Measurements from ENCODE around the gene LRRC49. TPM values are rescaled to one million over a fixed set of nuclear protein-coding genes. Genes with fewer than 3 reads are reported as not detected.

Gene LRRC49
- total and polyA plus RNA-seq, 2 of the 4 experiments (the other 2 are of a cell fraction): 8.6 to 16.8 TPM

- TF ChIP-seq ELK1 (IDR thresholded peaks at IDR 0.05; ENCODE audit: borderline replicate concordance, low read depth, low read length): no peak
- TF ChIP-seq SMC3 (IDR thresholded peaks at IDR 0.05; ENCODE audit: low read depth, low read length): no peak
- TF ChIP-seq RCOR1 (IDR thresholded peaks at IDR 0.05; ENCODE audit: insufficient replicate concordance, low read length): no peak
- no peak for TF ChIP-seq FOS (IDR thresholded peaks at IDR 0.05; ENCODE audit: low read depth, low read length)
- TF ChIP-seq CEBPB (IDR thresholded peaks at IDR 0.05; ENCODE audit: low read depth, low read length): no peak
- no peak for TF ChIP-seq NFE2L2 (IDR thresholded peaks at IDR 0.05; ENCODE audit: low read depth, low read length)
- no peak for TF ChIP-seq RAD21 (IDR thresholded peaks at IDR 0.05; ENCODE audit: low read length)
- TF ChIP-seq, protein P1, sequence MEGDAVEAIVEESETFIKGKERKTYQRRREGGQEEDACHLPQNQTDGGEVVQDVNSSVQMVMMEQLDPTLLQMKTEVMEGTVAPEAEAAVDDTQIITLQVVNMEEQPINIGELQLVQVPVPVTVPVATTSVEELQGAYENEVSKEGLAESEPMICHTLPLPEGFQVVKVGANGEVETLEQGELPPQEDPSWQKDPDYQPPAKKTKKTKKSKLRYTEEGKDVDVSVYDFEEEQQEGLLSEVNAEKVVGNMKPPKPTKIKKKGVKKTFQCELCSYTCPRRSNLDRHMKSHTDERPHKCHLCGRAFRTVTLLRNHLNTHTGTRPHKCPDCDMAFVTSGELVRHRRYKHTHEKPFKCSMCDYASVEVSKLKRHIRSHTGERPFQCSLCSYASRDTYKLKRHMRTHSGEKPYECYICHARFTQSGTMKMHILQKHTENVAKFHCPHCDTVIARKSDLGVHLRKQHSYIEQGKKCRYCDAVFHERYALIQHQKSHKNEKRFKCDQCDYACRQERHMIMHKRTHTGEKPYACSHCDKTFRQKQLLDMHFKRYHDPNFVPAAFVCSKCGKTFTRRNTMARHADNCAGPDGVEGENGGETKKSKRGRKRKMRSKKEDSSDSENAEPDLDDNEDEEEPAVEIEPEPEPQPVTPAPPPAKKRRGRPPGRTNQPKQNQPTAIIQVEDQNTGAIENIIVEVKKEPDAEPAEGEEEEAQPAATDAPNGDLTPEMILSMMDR (conservative IDR thresholded peaks at IDR 0.05; ENCODE audit: low read depth, low read length): no peak
- TF ChIP-seq POLR2A (IDR thresholded peaks at IDR 0.05; ENCODE audit: low read depth, low read length): no peak
- TF ChIP-seq CHD1 (IDR thresholded peaks at IDR 0.05; ENCODE audit: low read depth, low read length): no peak
- TF ChIP-seq MAZ (IDR thresholded peaks at IDR 0.05; ENCODE audit: borderline replicate concordance, low read depth, low read length): no peak
- no peak for TF ChIP-seq BHLHE40 (IDR thresholded peaks at IDR 0.05; ENCODE audit: low read depth, low read length)
- TF ChIP-seq, protein P2, sequence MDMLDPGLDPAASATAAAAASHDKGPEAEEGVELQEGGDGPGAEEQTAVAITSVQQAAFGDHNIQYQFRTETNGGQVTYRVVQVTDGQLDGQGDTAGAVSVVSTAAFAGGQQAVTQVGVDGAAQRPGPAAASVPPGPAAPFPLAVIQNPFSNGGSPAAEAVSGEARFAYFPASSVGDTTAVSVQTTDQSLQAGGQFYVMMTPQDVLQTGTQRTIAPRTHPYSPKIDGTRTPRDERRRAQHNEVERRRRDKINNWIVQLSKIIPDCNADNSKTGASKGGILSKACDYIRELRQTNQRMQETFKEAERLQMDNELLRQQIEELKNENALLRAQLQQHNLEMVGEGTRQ (IDR thresholded peaks at IDR 0.05; ENCODE audit: low read depth, low read length): no peak
- no peak for TF ChIP-seq MAFK (IDR thresholded peaks at IDR 0.05; ENCODE audit: low read depth, low read length)
- no peak for TF ChIP-seq RFX5 (IDR thresholded peaks at IDR 0.05; ENCODE audit: low read depth, low read length)
- TF ChIP-seq MXI1 (IDR thresholded peaks at IDR 0.05; ENCODE audit: borderline replicate concordance, low read depth, low read length): no peak
- no peak overlapping the region for H2AFZ ChIP-seq (replicated peaks; ENCODE audit: low read length, poor library complexity)
- H3K23ac ChIP-seq (ENCODE audit: low read depth, low read length): no peak overlapping the region
- H3K27ac ChIP-seq (ENCODE audit: insufficient read depth, low read length): no peak overlapping the region
- H2BK5ac ChIP-seq (ENCODE audit: low read depth, low read length, poor library complexity, severe bottlenecking): no peak overlapping the region
- no peaks in the 10 kb centered on the region for H3K9me1 ChIP-seq (ENCODE audit: insufficient read depth, low read length)
- no peaks in the 10 kb centered on the region for H3K27me3 ChIP-seq (ENCODE audit: control insufficient read depth, insufficient read depth, low read length)
- DNase-seq (no peak), ATAC-seq (ENCODE audit: low read depth) (no peak)
- POLR2A ChIA-PET (ENCODE audit: unreplicated experiment): no interaction called here
- in situ Hi-C loops (cut with MboI; ENCODE audit: low sequenced_read_pairs) (no loop called here), dilution Hi-C loops (cut with HindIII; ENCODE audit: low sequenced_read_pairs, unreplicated experiment) (no loop called here), intact Hi-C loops (cut with micrococcal nuclease) (no loop called here)
- no peak overlapping the region for H3K4me3 ChIP-seq (ENCODE audit: insufficient read depth, low read depth, low read length)
- H3K14ac ChIP-seq (replicated peaks; ENCODE audit: low read depth, low read length): no peak overlapping the region
- H2BK15ac ChIP-seq (ENCODE audit: low read depth, low read length): no peak overlapping the region
- no peak overlapping the region for H3K4ac ChIP-seq (ENCODE audit: low read depth, low read length)
- H3K9me3 ChIP-seq (ENCODE audit: control insufficient read depth, insufficient read depth, low read length): no peaks in the 10 kb centered on the region
- WGBS, 2 experiments (ENCODE audit: extremely low coverage in 2 of 2, insufficient read length in 1 of 2): no CpG with 5 or more reads among the region's 1 CpG
- H4K8ac ChIP-seq (ENCODE audit: low read depth in 2 of 2, low read length in 2 of 2): no peak overlapping the region
- H2AK9ac ChIP-seq (replicated peaks; ENCODE audit: low read depth, low read length, poor library complexity): no peak overlapping the region
- no peak overlapping the region for H3K18ac ChIP-seq (ENCODE audit: low read depth, low read length)
- H2BK20ac ChIP-seq (ENCODE audit: low read depth, low read length): no peak overlapping the region
- H4K91ac ChIP-seq (ENCODE audit: insufficient read depth, low read depth, low read length): no peak overlapping the region
- no peak overlapping the region for H3K4me2 ChIP-seq (ENCODE audit: low read depth, low read length)
- BruUV-seq (replicated peaks): no TSS peak
- H3K79me1 ChIP-seq (ENCODE audit: low read depth in 1 of 2, low read length in 2 of 2): no peaks in the 10 kb centered on the region; a peak in 1 of 4 replicates
- no peak overlapping the region for H4K5ac ChIP-seq (ENCODE audit: low read depth, low read length)
- peaks cover 7% of the 10 kb centered on the region for H3K4me1 ChIP-seq (ENCODE audit: control insufficient read depth, insufficient read depth, low read length)
- no peaks in the 10 kb centered on the region for H3K36me3 ChIP-seq (ENCODE audit: control insufficient read depth, insufficient read depth, low read length)
- H3K9ac ChIP-seq (ENCODE audit: low read depth, low read length): no peak overlapping the region
- CTCF ChIA-PET: no interaction called here
- no peak overlapping the region for H3K56ac ChIP-seq (ENCODE audit: extremely low read depth, insufficient read depth, low read length)
- H2AK5ac ChIP-seq (ENCODE audit: low read depth, low read length): no peak overlapping the region
- H2BK120ac ChIP-seq (ENCODE audit: low read depth, low read length): no peak overlapping the region
- H4K20me1 ChIP-seq (ENCODE audit: insufficient read depth, low read length): no peaks in the 10 kb centered on the region
These were observed 197.2 kb downstream of the LRRC49 start for GRCh38 chr15:71089801-71090200.

Data from IMR-90 (cell line).